Heart right ventricle (tissue), 16 donors: ENCODE data around the gene HRK. TPM values are rescaled to one million over a fixed set of nuclear protein-coding genes. Genes with fewer than 3 reads are reported as not detected.

Experiments used
- ATAC-seq, 8 donors: fragments of 200-7000 bp; cut with Tn5 transposase; one replicate each; pipeline ENCODE4 v1.9.1; 2020; ENCODE audit warnings: mild to moderate bottlenecking in 8 of 8, moderate library complexity in 8 of 8, moderate number of reproducible peaks in 1 of 8
- DNase-seq, 2 donors: peaks; one replicate each; pipeline ENCODE4 v3.0.0-alpha.2; 2020
- H3K27ac ChIP-seq, 10 donors: fragments of 200-600 bp; sonication (generic) in 2 of 10; one replicate each; pipeline versions ENCODE4 v1.5.0 to v1.8.0; 2020 to 2022; ENCODE audit warnings: mild to moderate bottlenecking in 3 of 10
- H3K27me3 ChIP-seq, 7 donors: fragments of 200-600 bp; one replicate each; pipeline ENCODE4 v1.8.0; 2021 to 2022; ENCODE audit warnings: mild to moderate bottlenecking in 2 of 7
- H3K36me3 ChIP-seq, 9 donors: fragments of 200-600 bp; sonication (generic) in 1 of 9; one replicate each; pipeline versions ENCODE4 v1.5.0 to v1.8.0; 2020 to 2022; ENCODE audit warnings: mild to moderate bottlenecking in 2 of 9
- H3K4me1 ChIP-seq, 9 donors: fragments of 200-600 bp; sonication (generic) in 1 of 9; one replicate each; pipeline versions ENCODE4 v1.5.0 to v1.8.0; 2020 to 2022; ENCODE audit warnings: mild to moderate bottlenecking in 4 of 9
- H3K4me3 ChIP-seq, 10 donors: fragments of 200-600 bp; sonication (generic) in 2 of 10; one replicate each; pipeline versions ENCODE4 v1.5.0 to v1.8.0; 2020 to 2022; ENCODE audit warnings: mild to moderate bottlenecking in 7 of 10, moderate library complexity in 2 of 10
- H3K9me3 ChIP-seq, 11 donors: fragments of 200-600 bp in 10 of 11; sonication (generic) in 2 of 11; one replicate each; pipeline versions ENCODE4 v1.5.0 to v1.8.0; 2013 to 2022; ENCODE audit warnings: mild to moderate bottlenecking in 2 of 11, control low read depth in 1 of 11, moderate library complexity in 1 of 11
- WGBS, 2 donors: extraction: QIAGEN DNeasy Blood & Tissue Kit; methylation state at CpG; one replicate each; pipeline ENCODE4 v1.1.7; 2013; ENCODE audit warnings: inconsistent platforms in 1 of 2; 5-methylcytosine and 5-hydroxymethylcytosine counted together
- intact Hi-C, 10 donors: fragments of 100-400 bp; cut with DNase I; formaldehyde crosslinking; loops; one replicate each; pipeline versions ENCODE4 v1.11.1 to v1.14.2; 2022
- polyA plus RNA-seq, 2 donors: library from polyadenylated mRNA; stranded (reverse); fragments of 200-250 nt; gene quantifications; one replicate each; pipeline ENCODE4 v1.2.3, GENCODE V29; 2013
- total RNA-seq, 10 donors: library from RNA; stranded (reverse); fragmentation: NEBNext Ultra II Directional in 3 of 10; extraction: Animal tissue kit (Norgen Biotek cat#: 25700) in 3 of 10; gene quantifications; one replicate each; pipeline versions ENCODE4 v1.2.1 to v1.2.4, GENCODE V29; 2021 to 2023
- TF ChIP-seq, protein P1 (sequence below), 9 donors: fragments of 200-600 bp; sonication (generic) in 2 of 9; IDR thresholded peaks; one replicate each; pipeline versions ENCODE4 v1.5.0 to v1.8.0; 2021 to 2022; ENCODE audit warnings: antibody characterized with exemption in 9 of 9, mild to moderate bottlenecking in 5 of 9, moderate library complexity in 1 of 9
- donor health status: Arrhythmogenic right ventricular cardiomyopathy.
- donor health status: ischemic (EF 13 %, LVEDD 7.1; RV severe dilation, severe dysfunction).
- donor health status: healthy with polysubstance abuse.
- donor health status: DM: no; HTN: yes; CAD: no.
- donor health status: DM: no; HTN: no; CAD: no.
- donor health status: ischemic (EF 25% LVEDD 6.9; RV normal size, moderate dysfunction).
- donor health status: ischemic (EF 25% LVEDD 5.7; RV mildly dilated, moderate dysfunction).
- donor health status: healthy.
- donor health status: DM: yes; HTN: yes; CAD: no.
- donor health status: Ischemic cardiomyopathy.
- donor health status: ischemic (EF 35%, LVEDD 5.7; RV mildly dilated, moderate dysfunction).
- donor health status: nonischemic (EF 11% LVEDD 7.7; RV severe dilation, severe dysfunction).
- donor health status: DM: yes; HTN: yes; CAD: no.
- donor health status: PGD.
- donor health status: ischemic (EF 29% LVEDD 5.4; RV normal size, mild dysfunction).
- donor health status: nonischemic (EF 23%, LVEDD 6.1; RV moderate dilation, normal function).

Gene HRK
- total and polyA plus RNA-seq, 12 donors: 0.03 to 2.9 (median 0.40) TPM; not detected in 2

DNA sequence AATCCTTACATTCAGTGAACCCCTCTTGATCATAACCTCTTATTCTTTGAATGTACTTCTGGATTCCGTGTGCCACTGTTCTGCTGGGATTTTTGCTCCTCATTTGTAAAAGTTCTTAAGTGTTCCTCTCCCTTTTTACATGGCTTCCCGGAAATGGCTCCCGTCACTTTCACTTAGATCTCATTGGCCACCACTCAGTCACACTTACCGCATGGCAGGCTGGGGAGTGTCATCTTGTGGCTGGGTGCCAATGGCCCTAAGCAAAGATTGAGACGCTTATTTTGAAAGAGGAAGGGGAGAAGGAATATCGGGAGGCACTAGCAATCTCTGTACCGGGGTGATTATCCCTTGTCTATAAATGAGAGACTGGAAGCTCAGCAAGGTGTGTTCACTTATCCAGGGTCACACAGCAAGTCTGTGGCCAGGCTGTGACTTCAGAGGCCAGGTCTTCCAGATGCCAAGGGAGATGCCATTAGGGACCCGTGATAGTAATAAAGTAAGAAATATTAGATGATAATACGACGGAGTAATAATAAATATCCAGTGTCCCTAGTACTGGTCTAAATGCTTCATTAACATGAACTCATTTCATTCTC, 74.3 kb downstream of the HRK start:
- WGBS, 2 donors: 72 to 78% methylated on average over 10 of the region's 10 CpGs
- H3K36me3 ChIP-seq: no peaks in the 10 kb centered on the region
- H3K4me3 ChIP-seq: no peak overlapping the region
- H3K27ac ChIP-seq: no peak overlapping the region
- TF ChIP-seq, protein P1, sequence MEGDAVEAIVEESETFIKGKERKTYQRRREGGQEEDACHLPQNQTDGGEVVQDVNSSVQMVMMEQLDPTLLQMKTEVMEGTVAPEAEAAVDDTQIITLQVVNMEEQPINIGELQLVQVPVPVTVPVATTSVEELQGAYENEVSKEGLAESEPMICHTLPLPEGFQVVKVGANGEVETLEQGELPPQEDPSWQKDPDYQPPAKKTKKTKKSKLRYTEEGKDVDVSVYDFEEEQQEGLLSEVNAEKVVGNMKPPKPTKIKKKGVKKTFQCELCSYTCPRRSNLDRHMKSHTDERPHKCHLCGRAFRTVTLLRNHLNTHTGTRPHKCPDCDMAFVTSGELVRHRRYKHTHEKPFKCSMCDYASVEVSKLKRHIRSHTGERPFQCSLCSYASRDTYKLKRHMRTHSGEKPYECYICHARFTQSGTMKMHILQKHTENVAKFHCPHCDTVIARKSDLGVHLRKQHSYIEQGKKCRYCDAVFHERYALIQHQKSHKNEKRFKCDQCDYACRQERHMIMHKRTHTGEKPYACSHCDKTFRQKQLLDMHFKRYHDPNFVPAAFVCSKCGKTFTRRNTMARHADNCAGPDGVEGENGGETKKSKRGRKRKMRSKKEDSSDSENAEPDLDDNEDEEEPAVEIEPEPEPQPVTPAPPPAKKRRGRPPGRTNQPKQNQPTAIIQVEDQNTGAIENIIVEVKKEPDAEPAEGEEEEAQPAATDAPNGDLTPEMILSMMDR (IDR thresholded peaks at IDR 0.05): no peak
- DNase-seq: no peak
- ATAC-seq: no peak
- no peaks in the 10 kb centered on the region for H3K4me1 ChIP-seq
- H3K27me3 ChIP-seq: no peaks in the 10 kb centered on the region
- intact Hi-C loops: no loop called here
- no peaks in the 10 kb centered on the region for H3K9me3 ChIP-seq

Other genes with a start within 250 kb of the HRK start
- 10 to 100 TPM in 6 of 10 donors, 1 to 10 TPM in 4; 6.2 to 19.5 (median 10.5) TPM for gene SPRING1, start 143.4 kb downstream of the HRK start, total RNA-seq
- gene SPRING1, start 143.4 kb downstream of the HRK start, polyA plus RNA-seq: 10 to 100 TPM in 1 of 2 donors, 1 to 10 TPM in 1; 8.1 to 13.1 TPM
- 1 to 10 TPM in 7 of 10 donors, under 1 TPM in 3; 0.53 to 2.2 (median 1.6) TPM for gene RNFT2, start 143.1 kb downstream of the HRK start, total RNA-seq
- gene RNFT2, start 143.1 kb downstream of the HRK start, polyA plus RNA-seq: 1 to 10 TPM in 1 of 2 donors, under 1 TPM in 1; 0.46 to 2.0 TPM
- 10 to 100 TPM in 1 of 10 donors, 1 to 10 TPM in 9; 5.3 to 11.3 (median 7.6) TPM for gene FBXW8, start 29.5 kb upstream of the HRK start, total RNA-seq
- 1 to 10 TPM; 2.4 to 3.7 TPM for gene FBXW8, start 29.5 kb upstream of the HRK start, polyA plus RNA-seq
- 100 to 1,000 TPM in 2 of 10 donors, 10 to 100 TPM in 8; 37.3 to 122 (median 62.8) TPM for gene TESC, start 218.0 kb upstream of the HRK start, total RNA-seq
- 10 to 100 TPM; 63.9 to 83.2 TPM for gene TESC, start 218.0 kb upstream of the HRK start, polyA plus RNA-seq